GM19035 (cell line): ENCODE results near the gene MSRB2.
"Not testable (repeated sequence)": the region's sequence is repeated elsewhere in the genome, so short reads cannot be mapped to it uniquely, and the experiment has no call there.

Experiments used
- ATAC-seq: cut with Tn5 transposase; IDR thresholded peaks from one replicate; pipeline ENCODE4 v1.9.1; 2021; ENCODE audit not compliant: unreplicated experiment

The MSRB2 gene

GRCh38 chr10:23069019-23069815 is 26.2 kb upstream of the MSRB2 start:
- no peak for ATAC-seq

- ATAC-seq = not testable (repeated sequence)
Observed at GRCh38 chr10:23070092-23070912, 25.1 kb upstream of the MSRB2 start.

GRCh38 chr10:23070913-23071218 is 24.5 kb upstream of the MSRB2 start:
- peak; percentile 43 for ATAC-seq

- not testable (repeated sequence) for ATAC-seq
Observed at GRCh38 chr10:23072593-23072992, 22.8 kb upstream of the MSRB2 start.

- ATAC-seq = no peak
Observed at GRCh38 chr10:23073527-23073926, 21.9 kb upstream of the MSRB2 start.

- no peak for ATAC-seq
Observed at GRCh38 chr10:23075672-23076071, 19.7 kb upstream of the MSRB2 start.

GRCh38 chr10:23078114-23078513 is 17.3 kb upstream of the MSRB2 start:
- no peak for ATAC-seq

- ATAC-seq = no peak
Observed at GRCh38 chr10:23079700-23080099, 15.7 kb upstream of the MSRB2 start.

GRCh38 chr10:23080262-23080661 is 15.1 kb upstream of the MSRB2 start:
- ATAC-seq = no peak

GRCh38 chr10:23081221-23081750 is 14.1 kb upstream of the MSRB2 start:
- no peak for ATAC-seq

GRCh38 chr10:23081891-23082290 is 13.5 kb upstream of the MSRB2 start:
- ATAC-seq = no peak

GRCh38 chr10:23088609-23089008 is 6.8 kb upstream of the MSRB2 start:
- ATAC-seq = no peak

GRCh38 chr10:23094786-23095403 is 484 bp upstream of the MSRB2 start:
- ATAC-seq = no peak

- peak; percentile 70 for ATAC-seq
Observed at GRCh38 chr10:23095966-23096801, 805 bp downstream of the MSRB2 start.

GRCh38 chr10:23096802-23097549 is 1.6 kb downstream of the MSRB2 start:
- no peak for ATAC-seq

GRCh38 chr10:23099079-23099478 is 3.7 kb downstream of the MSRB2 start:
- no peak for ATAC-seq

GRCh38 chr10:23099816-23100215 is 4.4 kb downstream of the MSRB2 start:
- no peak for ATAC-seq

GRCh38 chr10:23100331-23101030 is 5.1 kb downstream of the MSRB2 start:
- ATAC-seq = no peak

GRCh38 chr10:23106331-23107072 is 11.1 kb downstream of the MSRB2 start:
- ATAC-seq = no peak
